Glomerular endothelial cell (primary cell): ENCODE measurements around the gene ZNF629. TPM values are rescaled to one million over a fixed set of nuclear protein-coding genes. Genes with fewer than 3 reads are reported as not detected.

Experiments
- DNase-seq: peaks from one replicate; pipeline ENCODE4 v3.0.0-alpha.2; 2011; ENCODE audit warnings: low read depth, low spot score; ENCODE audit errors: extremely low read depth
- total RNA-seq: library from RNA; depleted of rRNA; stranded (reverse); fragments of >200 nt; gene quantifications from 2 replicates; pipeline ENCODE4 v1.2.3, GENCODE V29; 2015

ZNF629 gene
- total RNA-seq, 1 donor from 2014 or later: 17.5 TPM

DNA sequence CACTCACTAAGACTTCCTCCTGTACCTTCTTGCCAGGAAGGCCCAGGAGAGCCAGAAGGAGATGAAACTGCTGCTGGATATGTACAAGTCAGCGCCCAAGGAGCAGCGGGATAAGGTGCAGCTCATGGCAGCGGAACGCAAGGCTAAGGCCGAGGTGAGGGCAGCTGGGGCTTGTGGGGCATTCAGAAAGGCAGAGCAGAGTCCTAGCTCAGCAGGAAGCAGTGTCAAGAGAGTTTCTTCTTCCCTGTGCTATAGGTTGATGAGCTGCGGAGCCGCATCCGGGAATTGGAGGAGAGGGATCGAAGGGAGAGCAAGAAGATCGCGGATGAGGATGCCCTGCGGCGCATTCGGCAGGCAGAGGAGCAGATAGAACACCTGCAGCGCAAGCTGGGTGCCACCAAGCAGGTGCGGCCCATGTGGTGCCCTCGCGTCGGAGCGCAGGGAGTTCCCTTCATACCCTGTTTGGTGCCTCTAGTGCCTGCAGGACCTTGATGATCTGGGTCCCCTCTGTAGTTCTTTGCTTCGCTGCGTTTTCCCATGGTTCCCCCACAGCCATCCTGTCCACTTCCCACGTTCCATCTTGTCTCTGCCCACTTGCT, 18.3 kb downstream of the ZNF629 start:
- DNase-seq: no peak

DNA sequence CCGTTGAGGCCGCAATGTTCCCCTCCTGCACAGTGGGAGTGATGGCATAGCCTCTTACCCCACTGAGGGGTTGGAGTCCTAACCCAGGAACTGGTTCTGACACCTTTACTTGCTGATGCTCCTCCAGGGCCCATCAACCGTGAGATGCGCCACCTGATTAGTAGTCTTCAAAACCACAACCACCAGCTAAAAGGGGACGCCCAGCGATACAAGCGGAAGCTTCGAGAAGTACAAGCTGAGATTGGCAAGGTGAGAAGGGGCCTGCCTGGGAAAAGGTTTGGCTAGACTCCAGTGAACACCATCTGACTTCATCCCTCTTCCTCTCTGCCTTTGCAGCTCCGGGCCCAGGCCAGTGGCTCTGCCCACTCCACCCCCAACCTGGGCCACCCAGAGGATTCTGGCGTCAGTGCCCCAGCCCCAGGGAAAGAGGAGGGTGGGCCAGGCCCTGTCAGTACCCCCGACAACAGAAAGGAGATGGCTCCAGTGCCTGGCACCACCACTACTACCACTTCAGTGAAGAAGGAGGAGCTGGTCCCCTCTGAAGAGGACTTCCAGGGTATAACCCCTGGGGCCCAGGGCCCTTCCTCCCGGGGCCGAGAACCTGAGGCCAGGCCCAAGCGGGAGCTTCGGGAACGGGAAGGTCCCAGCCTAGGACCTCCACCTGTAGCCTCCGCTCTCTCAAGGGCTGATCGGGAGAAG, 19.1 kb downstream of the ZNF629 start:
- no peak for DNase-seq

DNA sequence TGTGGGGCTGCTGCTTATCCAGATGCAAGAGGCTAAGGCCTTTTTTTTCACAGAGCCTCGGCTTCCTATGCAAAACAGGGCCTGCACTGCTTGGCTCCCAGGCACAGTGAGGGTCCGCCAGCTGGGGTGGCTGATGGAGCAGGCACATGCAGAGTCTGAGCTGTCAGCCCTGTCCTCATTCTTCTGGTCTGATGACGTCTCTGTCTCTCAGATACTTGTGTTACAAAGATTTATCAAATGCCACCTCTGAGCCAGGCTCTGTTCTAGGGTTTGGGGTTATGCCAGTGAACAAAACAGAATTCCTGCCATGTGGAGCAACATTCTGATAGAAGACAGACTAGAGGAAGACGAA, 20.1 kb downstream of the ZNF629 start:
- DNase-seq: no peak

DNA sequence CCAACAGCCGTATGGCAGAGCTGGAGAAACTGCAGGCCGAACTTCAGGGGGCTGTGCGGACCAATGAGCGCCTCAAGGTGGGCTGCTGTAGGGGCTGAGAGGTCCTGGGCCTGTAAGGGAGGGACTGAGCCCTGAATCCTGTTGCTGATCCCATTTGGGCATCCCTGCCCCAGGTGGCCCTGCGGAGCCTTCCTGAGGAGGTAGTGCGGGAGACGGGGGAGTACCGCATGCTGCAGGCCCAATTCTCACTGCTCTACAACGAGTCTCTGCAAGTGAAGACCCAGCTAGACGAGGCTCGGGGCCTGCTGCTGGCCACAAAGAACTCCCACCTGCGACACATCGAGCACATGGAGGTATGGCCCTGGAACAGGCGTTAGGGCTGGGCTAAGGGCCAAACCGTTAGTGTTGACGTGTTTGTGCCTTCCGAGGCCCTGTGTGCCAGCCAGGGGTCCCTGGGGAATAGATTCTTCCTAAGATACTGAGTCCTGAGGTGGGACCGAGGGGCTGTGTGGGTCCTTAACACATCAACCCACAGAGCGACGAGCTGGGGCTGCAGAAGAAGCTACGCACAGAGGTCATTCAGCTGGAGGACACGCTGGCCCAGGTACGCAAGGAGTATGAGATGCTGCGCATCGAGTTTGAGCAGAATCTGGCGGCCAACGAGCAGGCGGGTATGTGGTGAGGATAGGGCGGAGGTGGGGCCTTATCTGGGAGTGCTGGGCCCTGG, 20.6 kb downstream of the ZNF629 start:
- no peak for DNase-seq

DNA sequence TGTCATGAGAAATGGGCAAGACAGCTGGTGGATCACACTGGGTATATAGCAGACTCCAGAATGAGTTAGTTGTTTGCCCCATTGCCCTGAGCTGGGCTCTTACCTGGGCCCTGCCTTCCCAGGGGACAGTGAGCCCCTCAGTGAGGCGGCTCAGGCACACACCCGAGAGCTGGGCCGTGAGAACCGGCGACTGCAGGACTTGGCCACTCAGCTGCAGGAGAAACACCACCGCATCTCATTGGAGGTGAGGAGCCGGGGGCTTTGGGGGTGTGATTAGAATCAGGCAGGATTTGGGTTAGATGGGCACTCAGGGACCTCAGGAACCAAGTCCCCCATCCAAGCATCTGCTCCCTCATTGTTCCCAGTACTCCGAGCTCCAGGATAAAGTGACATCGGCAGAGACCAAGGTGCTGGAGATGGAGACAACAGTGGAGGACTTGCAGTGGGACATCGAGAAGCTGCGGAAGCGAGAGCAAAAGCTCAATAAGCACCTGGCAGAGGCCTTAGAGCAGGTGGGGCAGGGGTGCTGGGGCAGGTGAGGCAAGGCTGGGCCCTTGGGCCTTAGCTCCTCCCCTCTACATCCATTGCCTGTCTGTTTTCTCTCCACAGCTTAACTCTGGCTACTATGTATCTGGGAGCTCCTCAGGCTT, 22.1 kb downstream of the ZNF629 start:
- no peak for DNase-seq

DNA sequence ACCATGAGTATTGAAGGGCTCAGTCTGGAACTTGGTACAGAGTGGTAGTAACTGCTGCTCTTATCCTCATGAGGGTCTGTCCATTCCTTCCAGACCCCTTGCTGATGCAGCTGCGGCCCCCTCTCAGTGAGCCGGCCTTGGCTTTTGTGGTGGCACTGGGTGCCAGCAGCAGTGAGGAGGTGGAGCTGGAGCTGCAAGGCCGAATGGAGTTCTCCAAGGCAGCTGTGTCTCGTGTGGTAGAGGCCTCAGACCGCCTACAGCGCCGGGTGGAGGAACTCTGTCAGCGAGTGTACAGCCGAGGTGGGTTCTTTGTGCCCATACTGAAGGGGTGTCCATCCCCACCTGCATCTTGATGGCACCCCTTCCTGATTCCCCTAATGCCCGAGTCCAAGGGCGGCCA, 22.9 kb downstream of the ZNF629 start:
- DNase-seq: no peak

DNA sequence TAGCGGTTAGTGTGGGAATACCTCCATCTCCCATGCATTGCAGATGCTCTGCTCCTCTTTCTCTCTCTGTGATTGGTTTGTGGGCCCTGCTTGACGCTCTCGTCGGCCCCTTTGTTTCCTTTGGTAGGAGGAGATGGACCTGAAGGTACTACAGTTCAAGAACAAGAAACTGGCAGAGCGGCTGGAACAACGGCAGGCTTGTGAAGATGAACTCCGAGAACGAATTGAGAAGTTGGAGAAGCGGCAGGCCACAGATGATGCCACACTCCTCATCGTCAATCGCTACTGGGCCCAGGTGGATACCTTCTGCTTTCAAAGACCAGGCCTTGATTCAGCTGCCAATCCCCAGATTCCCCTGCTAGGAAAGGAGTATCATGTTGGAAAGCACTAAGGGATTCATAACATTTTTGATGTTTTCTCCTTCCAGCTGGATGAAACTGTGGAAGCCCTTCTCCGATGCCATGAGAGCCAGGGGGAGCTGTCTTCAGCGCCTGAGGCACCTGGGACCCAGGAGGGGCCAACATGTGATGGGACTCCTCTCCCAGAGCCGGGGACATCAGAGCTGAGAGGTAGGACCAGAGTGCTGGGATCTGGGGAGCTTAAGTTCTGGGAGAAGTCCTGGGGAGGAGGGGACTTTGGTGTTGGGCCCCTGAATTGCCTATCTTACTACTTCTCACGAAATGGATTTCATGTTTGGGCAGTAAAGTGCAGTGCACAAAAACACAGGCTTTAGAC, 23.8 kb downstream of the ZNF629 start:
- no peak for DNase-seq

DNA sequence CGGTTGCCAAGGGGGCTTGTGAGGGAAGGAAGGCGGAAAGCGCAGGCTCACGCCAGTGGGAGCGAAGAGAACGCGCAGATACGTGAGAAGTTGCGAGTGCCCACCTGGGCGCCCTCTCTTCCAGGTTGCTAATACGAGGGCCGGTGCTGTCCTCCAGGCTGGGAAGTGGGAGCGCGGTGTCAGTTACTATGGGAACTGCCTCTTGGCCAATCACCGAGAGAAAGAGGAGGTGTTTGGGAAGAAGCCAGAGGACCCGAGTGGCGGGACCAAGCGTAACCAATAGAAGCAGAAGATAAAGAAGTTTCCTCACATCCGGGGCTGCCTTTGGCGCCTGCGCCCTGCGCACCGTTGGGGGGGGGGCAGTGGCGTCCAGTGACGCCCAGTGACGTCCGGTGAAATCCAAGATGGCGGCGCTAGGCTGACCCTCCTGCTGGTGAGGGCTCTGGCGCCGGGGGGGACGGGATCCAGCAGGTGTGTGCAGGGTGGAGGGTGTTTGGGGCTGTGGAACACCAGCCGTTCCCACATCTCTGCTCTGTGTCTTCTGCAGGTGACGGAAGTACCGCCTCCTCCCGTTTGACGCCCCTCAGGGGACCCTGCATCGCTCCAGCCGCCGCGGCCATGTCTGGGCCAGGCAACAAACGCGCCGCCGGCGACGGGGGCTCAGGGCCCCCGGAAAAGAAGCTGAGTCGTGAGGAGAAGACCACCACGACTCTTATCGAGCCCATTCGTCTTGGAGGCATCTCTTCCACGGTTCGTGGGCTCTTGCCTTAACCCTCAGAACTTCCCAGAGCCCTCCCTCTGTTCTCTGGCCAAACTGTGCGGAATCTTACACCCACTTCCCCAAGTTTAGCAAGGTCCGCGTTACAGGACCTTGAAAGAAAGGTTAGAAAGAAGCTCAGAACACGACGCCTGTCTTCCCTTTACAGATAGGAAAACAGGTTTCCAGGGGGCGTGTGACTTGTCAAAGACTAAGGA, 24.8 kb downstream of the ZNF629 start, which contains the start of the genes CFAP119 and RNF40:
CFAP119 (minus strand) TSS at position 135 of the 975 bp plus-strand sequence. CDS start 314 bp downstream, outside the sequence.
RNF40 (plus strand) TSS at position 395 of the 975 bp plus-strand sequence; CDS start at position 619, 224 bp downstream.
- peak; percentile 93 for DNase-seq

DNA sequence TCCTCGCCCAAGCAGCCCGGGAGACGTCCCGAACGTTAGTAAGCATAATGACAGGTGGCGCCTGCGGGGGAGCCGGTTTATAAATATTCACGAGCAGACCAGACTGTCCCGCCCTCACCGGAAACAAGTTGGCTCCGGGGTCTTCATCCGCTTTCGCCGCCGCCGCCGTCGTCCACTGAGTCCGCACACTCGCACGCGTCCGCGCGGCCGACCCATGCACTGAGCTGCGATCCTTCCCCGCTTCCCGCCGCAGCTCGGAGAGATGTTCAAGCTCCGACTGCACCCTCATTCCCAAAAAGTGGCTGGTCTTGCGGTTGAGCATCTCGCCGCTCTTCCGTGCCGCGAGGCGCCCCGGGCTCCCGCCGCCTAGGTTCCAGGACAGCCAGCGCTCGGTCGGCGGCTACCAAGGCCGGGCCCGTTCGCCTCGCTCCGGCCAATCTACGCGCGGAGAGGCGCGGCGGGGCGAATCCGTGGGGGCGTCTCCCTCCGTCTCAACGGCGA, 25.5 kb downstream of the ZNF629 start:
- no peak for DNase-seq

DNA sequence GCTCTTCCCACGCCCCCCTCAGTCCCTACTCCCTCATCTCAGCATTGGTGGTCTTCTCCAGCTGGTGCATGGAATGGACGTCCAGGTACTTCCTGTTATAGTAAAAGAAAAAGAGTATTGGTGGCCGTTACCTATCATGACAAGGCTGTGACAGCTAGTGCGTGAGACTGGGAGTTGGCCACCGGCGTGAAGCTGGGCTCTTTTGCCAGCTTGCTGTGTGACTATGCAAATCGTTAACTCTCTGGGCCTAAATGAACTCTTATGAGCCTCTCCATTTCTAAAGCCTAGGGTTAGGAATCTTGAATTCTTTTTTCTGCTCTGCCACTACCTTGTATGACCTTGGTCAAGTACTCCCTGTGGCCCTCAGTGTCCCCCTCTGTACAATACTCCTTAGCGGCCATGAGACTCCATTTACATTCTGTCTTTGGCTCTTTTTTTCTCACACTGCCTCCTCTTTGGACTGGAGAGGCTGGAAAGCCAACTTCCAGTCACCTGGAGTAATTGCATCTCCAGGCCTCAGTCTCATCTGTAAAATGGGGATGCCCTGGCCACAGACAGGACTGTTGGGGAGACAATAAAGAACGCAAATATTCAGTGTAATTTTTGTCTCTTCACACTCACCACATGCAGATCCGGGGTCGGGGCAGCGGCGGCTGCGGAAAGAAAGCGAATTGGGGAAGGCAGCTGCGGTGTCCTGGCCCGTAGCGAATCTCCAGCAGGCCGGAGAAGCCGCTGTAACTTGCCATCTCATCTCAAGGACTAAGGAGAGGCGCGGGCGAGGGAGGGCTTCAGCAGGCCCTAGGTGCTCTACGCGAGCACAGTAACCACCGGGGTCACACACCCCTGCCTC, 26.2 kb downstream of the ZNF629 start:
- DNase-seq: no peak

DNA sequence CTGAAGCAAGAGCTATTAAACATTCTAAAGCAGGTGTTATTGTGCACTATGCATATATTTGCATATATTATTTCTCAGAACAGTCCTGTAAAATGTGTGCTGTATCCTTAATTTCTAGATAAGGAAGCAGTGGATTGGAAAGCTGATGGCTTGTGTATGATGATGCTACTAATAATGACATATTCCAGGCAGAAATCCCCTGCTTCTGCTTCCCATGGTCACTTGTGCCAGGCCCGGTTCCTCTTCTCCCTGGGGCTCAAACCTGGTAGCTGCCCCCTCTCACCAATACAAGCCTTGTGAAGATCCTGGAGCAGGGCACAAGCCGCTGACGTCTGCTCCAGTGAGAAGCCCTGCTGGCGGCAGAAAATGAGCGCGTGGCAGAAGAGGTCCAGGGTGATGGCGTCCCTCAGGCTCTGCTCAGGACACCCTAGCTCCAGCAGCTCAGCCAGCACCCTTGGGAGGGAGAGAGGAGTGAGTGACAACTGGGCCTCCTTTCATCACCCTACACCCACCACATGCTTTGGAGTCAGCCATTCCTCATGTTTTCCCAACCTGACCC, 26.9 kb downstream of the ZNF629 start:
- DNase-seq: no peak

DNA sequence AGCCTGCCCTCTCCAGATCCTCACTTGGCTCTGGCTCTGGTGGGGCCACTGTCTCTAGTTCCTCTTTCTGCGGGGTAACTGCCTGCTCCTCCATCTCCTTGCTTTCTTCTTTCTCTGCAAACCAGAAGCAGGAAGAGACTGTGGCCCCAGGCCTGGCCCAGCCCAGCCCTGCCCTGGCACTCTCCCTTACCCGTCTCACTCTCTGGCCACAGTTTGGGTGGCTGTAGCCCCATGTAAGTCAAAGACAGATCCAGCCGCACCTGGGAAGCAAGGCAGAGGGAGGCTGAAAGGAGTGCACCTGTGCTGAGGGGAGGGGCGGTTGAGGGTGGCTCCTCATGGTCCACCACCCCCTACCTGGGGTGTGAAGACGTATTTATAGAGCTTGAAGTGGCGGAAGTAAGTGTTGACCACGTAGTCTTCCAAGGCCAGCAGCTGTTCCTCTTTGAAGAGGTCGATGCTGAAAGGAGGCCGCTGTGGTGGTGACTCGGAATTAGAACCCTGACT, 28.0 kb downstream of the ZNF629 start:
- no peak for DNase-seq

DNA sequence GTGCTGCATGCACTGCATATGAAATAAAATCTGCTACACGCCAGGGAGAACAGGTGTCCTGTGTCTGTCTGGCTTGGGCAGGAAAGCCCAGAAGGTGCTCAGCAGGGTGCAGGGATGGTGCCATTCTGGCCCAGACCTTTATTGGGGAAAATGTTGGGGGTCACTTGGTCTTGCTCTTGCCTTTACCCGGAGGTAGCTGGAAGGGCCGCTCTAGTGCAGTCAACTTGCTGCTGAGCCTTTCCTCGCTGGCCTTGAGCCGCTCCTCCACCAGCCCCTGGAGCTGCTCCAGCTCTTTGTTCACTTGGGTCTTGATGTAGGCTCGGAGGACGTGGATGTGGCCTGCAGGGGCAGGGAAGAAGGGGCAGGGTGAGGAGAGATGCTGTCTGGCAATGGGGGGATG, 29.7 kb downstream of the ZNF629 start:
- DNase-seq: no peak

DNA sequence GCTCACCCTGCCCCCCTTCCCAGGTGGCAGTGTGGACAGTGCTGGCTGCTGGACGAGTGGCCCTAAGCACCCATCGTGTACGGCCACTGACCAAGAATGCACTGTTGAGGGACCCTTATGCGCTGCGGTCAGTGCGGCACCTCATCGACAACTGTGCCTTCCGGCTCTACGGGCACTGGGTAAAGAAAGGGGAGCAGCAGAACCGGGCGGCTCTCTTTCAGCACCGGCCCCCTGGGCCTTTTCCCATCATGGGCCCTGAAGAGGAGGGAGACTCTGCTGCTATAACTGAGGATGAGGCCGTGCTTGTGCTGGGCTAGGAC, 30.3 kb downstream of the ZNF629 start:
- DNase-seq: no peak

DNA sequence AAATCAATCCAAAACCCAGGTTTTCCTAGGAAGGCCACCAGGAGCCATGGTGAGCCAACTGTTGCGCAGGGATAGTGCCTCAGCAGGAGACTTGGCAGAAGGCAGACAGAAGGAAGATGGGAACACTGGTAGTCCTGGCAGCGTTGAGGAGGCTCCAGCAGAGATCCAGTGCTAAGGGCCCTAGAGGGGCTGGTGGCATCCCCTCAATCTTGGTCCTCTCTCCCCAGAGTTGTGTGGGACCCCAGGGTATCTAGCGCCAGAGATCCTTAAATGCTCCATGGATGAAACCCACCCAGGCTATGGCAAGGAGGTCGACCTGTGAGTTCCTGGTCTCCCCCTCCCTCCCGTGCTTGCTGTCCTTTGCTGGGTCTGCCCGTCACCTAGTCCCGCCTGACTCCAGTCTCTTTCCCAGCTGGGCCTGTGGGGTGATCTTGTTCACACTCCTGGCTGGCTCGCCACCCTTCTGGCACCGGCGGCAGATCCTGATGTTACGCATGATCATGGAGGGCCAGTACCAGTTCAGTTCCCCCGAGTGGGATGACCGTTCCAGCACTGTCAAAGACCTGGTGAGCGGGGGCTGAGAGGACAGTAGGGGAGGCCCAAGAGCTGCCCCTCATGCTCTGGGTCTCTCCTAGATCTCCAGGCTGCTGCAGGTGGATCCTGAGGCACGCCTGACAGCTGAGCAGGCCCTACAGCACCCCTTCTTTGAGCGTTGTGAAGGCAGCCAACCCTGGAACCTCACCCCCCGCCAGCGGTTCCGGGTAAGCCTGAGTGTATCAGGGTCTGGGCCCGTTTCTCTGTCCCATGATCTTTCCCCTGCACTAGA, 30.8 kb downstream of the ZNF629 start:
- no peak for DNase-seq

DNA sequence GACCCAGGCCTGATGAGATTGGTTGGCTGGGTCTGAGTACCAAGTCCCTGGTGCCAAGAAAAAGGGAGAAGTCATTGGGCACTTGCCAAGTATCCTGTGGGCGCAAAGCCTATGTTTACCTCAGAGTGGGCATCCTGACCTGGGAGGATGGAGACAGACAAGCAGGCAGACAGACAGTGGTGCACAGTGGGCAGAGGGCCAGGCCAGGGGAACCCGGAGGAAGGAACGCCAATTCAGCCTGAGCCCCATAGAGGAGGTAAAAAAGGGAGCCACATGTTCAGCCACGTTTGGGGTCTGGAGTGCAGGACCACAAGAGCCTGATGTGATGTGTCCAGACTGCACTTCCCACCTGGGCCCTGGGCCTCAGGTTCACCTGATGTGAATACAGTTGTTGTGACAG, 33.4 kb downstream of the ZNF629 start:
- DNase-seq: no peak

DNA sequence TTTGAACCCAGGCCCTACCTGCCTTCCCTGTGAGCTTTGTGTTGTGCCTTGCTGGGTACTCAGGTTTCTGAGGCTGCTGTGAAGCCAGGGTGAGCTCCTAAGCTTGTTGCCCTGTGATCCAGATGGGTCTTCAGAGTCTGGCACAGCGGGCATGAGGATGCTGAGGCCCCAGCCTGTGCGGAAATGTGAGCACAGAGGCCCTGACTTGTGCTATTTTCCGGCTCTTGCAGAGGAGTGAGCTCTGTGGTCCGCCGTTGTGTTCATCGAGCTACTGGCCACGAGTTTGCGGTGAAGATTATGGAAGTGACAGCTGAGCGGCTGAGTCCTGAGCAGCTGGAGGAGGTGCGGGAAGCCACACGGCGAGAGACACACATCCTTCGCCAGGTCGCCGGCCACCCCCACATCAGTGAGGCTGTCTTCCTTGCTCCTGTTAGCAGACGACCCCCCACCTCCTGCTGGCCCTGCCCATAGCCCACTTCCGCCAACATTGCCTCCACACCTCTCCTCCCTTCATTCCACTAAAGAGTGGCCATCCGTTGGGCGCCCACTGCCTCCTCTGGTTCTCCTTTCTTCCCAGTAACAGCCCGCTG, 36.0 kb downstream of the ZNF629 start:
- DNase-seq: no peak
